Stimulated activated CD4-positive, alpha-beta T cell treated with anti-CD3 and anti-CD28 coated beads, Interleukin-1b, Interleukin-23, amount 100 ng/mL, for 1 hour (primary cell): ENCODE data around the gene CRIM1.

Experiments used
- DNase-seq, 2 donors: peaks; one replicate each; pipeline ENCODE4 v3.0.0-alpha.2; 2020; ENCODE audit warnings: low read depth in 2 of 2

The CRIM1 gene

DNA sequence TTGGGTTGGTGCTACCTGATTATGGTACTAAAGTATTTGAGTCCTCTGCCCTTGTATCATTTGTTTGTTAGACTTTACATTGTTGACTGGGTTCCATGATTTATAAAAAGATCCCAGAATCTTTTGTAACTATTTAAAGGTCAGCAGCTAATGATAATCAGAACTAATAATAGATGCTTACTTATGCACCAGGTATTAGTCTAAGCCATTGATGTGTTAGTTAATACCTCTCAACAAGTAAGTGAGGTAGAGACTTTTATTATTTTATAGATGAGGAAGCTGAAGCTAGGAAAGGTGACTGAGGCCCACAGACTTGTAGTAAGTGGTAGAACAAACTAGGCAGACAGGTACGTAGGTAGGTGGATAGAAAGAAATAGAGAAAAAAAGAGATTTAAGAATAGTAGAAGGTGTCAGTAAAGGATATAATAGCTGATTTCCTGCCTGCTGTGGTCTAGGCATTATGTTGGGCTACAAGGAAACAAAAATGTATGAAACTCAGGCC lies 68.1 kb downstream of the CRIM1 start:
- no peak for DNase-seq

DNA sequence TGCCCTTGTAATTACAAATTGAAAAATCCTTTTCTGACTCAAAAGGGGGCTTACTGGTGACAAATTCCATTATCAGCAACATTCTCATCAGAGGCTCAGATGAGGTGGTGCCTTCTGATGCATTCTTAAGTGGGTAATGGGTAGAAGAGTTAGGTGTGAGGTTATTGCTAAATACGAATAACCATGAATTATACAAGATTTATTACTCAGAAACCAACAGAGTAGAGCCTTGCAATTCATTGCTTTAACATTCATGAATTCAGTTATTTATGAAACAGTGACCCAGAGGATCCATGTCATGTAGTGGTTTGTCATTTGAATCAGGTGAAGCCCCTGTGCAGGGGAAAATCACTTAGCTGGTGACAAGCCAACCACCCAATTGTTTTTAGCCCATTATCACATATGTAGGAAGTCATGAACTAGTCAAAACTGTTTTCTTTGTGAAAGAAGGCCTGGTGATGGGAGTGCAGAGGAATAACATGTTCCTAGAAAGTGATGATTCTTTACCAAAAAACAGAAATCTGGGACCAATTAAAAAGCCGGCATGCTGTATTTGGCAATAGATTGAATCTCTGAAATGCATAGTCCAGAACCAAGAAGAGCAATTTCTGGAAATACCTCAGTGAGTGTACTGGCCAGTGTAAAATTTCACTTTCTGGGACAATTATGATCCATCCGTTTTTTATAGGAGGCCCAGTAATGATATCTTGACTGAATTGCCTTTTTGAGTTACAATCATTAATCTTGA lies 70.2 kb downstream of the CRIM1 start:
- no peak for DNase-seq

DNA sequence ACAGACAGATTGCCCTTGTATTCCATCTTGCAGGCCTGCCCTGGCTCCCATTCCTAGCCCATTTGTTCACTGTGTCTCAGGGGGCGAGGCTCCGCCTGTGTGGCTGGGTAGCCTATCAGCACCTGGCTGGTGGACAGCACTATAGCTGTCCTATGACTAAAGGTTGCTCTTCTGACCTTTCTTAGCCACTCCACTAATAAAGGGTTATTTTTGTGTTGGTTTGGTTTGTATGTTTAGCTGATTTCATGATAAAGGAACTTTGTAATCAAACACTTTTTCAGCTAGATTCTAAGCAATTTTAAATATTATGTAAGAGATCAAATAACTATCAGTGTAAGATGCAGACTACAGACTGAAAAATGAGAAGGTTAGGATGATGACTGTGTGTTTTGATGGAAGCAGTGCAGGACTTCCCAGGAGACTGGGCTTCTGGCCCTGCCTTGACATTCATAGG lies 72.2 kb downstream of the CRIM1 start:
- DNase-seq, result no peak

DNA sequence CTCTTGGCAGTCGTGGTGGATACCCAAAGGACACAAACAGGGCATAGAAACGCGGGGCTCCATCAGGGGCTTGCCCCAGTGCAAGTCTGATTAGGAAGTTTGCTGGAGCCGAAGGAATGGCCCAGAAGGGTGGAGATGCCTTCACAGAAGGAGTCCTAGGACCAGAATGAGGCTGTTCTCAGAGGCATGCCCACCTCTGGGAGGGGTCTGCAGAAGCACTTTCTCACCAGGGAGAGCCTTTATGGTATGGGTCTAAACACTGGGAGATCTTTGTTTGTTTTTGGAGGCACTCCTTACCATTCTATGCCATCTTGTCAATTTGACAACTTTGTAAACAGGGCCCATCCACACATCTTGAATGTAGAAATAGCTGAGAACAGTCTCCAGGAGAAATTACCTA lies 75.0 kb downstream of the CRIM1 start:
- no peak for DNase-seq

DNA sequence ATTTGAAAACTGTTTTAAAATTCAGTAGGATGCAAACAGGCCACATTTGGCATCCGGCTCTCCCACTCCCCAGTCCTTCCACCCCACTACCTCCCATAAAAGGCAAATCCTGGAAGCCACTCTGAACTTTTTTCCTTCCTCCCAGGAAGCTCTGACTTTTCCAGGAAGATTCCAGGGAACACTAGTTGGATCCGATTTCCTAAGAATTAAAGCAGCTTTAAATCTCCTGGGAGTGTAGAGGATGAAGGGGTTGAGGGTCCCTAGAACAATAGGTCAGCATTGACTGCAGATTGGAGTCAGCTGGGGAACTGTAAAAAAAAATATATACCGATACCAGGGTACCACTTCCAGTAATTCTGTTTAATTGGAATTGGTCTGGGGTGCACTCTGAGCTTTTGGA lies 76.9 kb downstream of the CRIM1 start:
- no peak for DNase-seq

GRCh38 chr2:36433311-36434217 lies 78.0 kb downstream of the CRIM1 start:
- DNase-seq, result no peak

DNA sequence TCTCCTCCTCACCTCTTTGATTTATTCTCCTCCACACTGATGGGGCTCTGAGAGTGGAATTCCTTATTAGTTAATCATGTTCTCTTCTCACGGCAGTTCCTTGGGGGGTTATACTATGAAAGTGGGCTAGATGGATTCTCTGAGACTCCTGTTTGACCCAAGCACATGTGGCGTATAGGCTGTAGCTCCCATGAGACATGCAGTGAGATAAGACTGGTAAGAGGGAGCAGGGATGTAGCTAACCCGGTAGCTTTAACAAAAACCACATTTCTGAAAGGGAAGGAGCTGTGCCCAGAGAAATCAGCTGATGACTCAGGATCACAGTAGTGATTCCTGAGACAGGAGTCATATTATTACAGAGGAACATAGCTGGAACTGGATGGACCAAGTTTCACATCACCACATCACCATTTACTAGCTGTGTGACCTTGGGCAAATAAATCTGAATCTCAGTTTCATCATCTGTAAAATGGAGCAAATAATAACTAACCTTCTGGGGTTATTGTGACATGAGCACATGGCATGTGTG lies 82.9 kb downstream of the CRIM1 start:
- DNase-seq, result no peak

DNA sequence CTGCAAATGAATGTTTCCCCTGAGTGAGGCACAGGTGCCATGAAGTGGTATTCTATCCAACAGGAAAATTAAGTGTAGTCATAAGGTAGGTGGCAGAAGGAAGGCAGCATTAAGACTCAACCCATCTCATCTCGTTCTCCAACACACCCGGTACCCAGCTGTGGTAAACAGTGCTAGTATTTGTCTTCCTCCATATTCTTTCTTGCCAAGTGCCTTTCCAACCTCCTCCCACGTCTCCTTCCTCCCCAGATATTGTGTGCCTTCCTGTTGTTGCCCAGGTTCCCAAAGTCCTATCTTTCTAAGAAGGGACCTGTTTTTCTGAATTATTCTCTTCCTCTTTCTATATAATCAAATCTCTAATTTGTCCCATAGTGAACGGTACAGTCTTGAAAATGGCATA lies 83.5 kb downstream of the CRIM1 start:
- DNase-seq, result no peak

DNA sequence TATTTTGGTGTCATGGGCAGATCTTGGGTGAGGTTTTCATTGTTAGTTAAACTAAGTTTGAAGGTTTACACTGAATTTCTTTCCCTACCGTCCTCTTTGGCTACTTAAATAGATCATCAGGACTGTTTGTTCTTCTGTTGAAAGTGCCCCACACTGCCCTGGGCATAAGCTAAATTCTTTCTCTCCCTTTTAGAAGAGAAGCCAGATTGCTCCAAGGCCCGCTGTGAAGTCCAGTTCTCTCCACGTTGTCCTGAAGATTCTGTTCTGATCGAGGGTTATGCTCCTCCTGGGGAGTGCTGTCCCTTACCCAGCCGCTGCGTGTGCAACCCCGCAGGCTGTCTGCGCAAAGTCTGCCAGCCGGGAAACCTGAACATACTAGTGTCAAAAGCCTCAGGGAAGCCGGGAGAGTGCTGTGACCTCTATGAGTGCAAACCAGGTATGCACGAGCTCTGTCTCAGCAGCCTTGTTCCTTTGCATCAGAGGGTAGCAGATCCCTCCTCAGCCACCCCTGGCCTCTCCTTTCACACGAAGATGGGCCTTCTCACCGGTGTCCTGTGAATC lies 85.6 kb downstream of the CRIM1 start:
- DNase-seq, result no peak

- no peak for DNase-seq
Measured at GRCh38 chr2:36441816-36442215, 86.2 kb downstream of the CRIM1 start.

- DNase-seq, result no peak
Measured at GRCh38 chr2:36444216-36444936, 88.8 kb downstream of the CRIM1 start.

- no peak for DNase-seq
Measured at GRCh38 chr2:36445185-36445866, 89.7 kb downstream of the CRIM1 start.

- DNase-seq, result no peak
Measured at GRCh38 chr2:36446294-36446693, 90.7 kb downstream of the CRIM1 start.

DNA sequence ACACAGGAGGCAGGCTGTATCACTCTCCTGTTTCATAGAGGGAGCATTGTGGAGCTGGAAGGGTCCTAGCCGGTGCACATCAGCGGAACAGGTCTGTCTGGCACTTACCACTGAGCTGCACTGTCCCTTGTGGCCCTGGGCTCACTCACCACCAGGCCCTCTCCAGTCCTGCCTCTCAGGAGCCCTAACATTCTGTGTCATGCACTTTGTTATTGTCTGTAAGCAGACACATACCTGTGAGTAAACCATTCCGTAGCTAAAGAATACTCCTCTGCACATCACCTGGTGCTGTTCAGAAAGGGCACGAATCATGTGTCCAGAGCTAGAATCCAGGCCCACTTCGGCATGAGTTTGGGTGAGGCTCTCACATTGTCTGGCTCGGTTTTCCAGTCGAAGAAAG lies 93.6 kb downstream of the CRIM1 start:
- no peak for DNase-seq

GRCh38 chr2:36449943-36450392 lies 94.4 kb downstream of the CRIM1 start:
- DNase-seq, result no peak

DNA sequence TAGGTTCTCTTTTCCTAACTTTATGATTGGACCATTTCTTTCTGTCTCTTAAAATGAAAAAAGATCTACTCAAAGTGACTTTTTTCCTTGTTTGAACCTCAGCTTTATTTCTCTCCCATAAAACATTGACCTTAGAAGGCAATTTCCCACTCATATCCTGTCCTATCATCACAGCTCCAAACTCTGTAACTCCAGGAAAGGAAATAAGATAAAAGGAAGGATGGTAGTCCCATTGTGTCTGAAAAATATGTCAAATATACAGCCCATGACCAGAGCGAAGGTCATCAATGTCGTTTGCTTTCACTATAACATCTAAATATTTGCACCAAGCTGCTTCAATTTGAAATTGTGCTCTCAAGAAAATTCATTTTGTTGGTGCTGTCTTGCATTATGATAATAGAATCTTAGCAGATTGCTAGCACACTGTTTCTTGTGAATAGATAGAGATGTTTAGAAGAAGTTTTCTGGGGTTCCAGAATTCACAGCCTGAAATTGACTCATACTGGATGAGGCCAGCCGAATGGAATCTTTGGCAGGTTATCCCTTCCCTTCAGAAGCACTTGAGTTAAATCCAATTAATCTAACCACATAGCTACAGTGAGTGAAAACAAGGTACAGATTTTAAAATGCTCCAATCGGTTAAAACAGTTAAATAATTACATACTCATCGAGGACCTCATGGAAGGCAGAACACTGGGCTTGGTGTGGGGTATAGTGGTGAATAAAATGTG lies 95.1 kb downstream of the CRIM1 start:
- DNase-seq, result no peak

DNA sequence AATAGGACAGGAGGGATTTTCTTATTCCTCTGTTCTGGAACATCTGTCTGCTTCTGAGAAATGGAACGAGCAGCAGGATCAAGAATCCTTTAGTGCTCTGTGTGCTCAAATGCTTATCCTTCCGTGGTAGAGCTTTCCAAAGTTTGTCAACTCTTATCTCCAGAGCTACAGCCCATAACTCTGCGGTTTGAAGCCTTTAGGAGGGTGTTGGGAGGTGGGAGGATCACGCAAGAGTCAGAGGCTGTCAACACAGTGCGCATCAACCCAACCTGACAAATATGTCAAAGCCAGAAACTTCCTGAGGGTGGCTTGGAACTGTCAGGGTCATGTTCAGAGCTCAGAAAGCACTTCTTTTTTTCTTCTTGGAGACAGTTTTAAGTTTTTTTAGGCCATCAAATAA lies 95.9 kb downstream of the CRIM1 start:
- no peak for DNase-seq

- DNase-seq, result no peak
Measured at GRCh38 chr2:36452260-36452659, 96.7 kb downstream of the CRIM1 start.

- DNase-seq, result no peak
Measured at GRCh38 chr2:36453652-36454051, 98.1 kb downstream of the CRIM1 start.

DNA sequence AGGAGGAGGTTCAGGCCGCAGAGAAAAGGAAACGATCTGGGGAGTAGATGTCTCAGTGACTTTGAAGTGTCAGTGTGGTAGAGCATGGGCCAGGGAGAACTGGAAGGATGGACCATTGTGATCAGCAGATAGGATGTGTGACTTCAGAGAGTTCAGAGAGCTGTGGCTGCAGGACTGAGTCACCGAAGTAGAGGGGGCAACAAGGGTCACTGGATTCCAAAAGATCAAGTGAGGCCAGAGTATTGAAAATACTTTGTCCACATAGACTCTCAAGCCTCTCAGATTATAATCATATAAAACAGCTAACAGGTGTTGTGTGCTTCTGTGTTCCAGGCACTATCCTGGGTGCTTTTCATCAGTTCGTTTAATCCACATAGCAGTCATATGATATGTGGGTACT lies 99.4 kb downstream of the CRIM1 start:
- no peak for DNase-seq
